Measurements from ENCODE around the gene DLGAP4. TPM values are rescaled to one million over a fixed set of nuclear protein-coding genes. Genes with fewer than 3 reads are reported as not detected.
A peak's percentile ranks its signal among the peaks of the same experiment; 100 is the strongest.

DLGAP4 gene
- total RNA-seq, 2 experiments from 2014 or later = 40.2 to 44.2 TPM

DNA sequence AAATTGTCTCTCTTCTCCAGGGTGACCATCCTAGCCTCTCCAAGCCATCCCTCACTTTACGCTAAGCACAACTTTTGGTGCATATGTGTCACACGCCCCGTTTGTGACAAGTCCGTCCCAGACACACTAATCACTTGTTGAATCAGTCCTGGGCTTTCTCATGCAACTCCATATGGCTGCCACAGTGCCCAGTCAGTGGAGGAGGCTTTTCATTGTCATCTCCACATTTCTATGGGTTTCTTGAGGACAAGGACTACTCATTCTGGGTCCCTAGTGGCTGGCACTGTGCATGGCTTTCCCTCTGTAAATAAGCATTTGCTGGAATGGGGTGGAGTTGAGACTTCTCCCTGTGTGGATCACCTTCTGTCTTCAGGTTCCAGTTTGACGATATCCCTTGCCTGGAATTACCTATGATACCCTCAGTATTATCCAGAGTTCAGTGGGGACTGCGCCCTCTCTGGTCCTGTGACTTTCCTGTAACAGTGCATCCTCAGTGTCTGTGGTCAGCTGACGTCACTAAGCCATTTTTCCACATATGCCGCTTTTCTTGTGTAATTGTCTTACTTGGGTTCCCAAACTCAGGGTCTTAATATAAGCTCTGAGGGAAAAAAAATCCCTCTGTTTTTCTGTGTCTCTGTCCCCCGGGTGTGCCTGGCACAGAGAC, 175.4 kb downstream of the DLGAP4 start:
- Mint-ChIP-seq H3K4me3 (no peak overlapping the region), H3K9me3 (no peaks in the 10 kb centered on the region), H3K4me1 (peaks cover 15% of the 10 kb centered on the region), H3K27ac (no peak overlapping the region), H3K27me3 (no peaks in the 10 kb centered on the region), H3K36me3 (ENCODE audit: low read depth) (peaks cover 2% of the 10 kb centered on the region)
- ChIA-PET CTCF (interaction anchor here (0.6 kb wide), 1 partner anchor 30 kb away, joined by 3 read pairs; no protein-coding TSS in a partner anchor), POLR2A (interaction anchor here (1.7 kb wide), 1 partner anchor 11 kb away, joined by 6 read pairs; no protein-coding TSS in a partner anchor)
- DNase-seq = no peak

DNA sequence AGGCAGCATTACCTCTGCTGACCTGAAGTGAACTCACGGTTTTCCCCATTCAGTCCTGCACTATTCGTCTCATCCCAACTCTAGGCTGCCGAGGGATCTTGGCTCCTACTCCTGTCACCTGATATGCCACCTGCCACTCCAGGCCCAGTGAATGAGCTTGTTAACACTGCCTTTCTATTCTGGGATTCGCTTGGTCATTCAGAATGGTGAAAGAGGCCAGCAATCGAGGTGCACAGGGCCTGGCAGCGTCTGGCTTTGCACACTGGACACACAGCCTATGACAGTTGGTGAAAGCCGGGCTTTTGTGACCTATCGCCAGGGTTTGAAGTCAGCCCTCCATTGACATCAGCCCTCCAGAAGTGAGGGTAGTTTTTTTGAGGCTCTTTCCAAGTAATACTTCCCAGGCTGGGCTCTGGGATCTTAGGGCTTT, 175.9 kb downstream of the DLGAP4 start:
- Mint-ChIP-seq H3K36me3 (ENCODE audit: low read depth) (peaks cover 2% of the 10 kb centered on the region), H3K4me1 (peaks cover 15% of the 10 kb centered on the region), H3K4me3 (no peak overlapping the region), H3K27ac (no peak overlapping the region), H3K9me3 (no peaks in the 10 kb centered on the region), H3K27me3 (no peaks in the 10 kb centered on the region)
- no peak for DNase-seq
- POLR2A ChIA-PET = no interaction called here
- CTCF ChIA-PET = no interaction called here

DNA sequence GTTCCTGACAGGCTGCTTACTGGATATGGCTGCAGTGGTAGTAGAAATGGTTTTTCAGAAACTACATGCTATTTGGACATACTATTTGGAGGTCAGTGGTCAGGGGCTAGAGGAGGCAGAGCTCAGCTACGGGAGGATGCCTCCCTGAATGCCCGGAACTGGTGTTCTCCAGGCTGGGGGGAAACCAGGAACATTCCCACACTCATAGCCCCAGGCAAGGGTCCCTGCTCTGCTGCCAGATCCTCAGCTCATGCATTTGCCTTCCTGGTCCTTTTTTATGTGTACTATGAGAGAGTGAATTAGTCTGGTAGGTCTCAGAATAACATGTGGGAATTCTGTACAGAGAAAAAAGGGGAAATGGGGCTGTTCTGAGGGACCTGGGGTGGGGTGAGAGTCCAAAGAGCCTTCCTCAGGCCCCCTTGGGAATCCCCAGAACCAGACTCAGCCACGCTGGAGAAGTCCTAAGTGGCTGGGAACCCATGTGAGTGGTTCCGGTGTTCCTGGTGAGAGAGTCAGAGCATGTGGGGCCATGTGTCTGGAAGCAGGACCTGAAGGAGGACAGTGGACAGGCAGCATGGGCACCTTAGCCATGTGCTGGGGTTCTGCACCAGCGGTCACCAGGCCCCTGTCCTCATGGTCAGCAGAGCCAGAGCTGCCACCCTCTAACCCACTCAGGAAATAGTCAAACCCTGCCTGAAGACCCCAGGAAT, 177.2 kb downstream of the DLGAP4 start:
- ChIA-PET CTCF (no interaction called here), POLR2A (interaction anchor here (0.9 kb wide), 1 partner anchor 9 kb away, joined by 3 read pairs; no protein-coding TSS in a partner anchor)
- Mint-ChIP-seq H3K36me3 (ENCODE audit: low read depth) (no peaks in the 10 kb centered on the region), H3K4me3 (no peak overlapping the region), H3K4me1 (peaks cover 15% of the 10 kb centered on the region), H3K27me3 (no peaks in the 10 kb centered on the region), H3K9me3 (no peaks in the 10 kb centered on the region), H3K27ac (no peak overlapping the region)
- no peak for DNase-seq

DNA sequence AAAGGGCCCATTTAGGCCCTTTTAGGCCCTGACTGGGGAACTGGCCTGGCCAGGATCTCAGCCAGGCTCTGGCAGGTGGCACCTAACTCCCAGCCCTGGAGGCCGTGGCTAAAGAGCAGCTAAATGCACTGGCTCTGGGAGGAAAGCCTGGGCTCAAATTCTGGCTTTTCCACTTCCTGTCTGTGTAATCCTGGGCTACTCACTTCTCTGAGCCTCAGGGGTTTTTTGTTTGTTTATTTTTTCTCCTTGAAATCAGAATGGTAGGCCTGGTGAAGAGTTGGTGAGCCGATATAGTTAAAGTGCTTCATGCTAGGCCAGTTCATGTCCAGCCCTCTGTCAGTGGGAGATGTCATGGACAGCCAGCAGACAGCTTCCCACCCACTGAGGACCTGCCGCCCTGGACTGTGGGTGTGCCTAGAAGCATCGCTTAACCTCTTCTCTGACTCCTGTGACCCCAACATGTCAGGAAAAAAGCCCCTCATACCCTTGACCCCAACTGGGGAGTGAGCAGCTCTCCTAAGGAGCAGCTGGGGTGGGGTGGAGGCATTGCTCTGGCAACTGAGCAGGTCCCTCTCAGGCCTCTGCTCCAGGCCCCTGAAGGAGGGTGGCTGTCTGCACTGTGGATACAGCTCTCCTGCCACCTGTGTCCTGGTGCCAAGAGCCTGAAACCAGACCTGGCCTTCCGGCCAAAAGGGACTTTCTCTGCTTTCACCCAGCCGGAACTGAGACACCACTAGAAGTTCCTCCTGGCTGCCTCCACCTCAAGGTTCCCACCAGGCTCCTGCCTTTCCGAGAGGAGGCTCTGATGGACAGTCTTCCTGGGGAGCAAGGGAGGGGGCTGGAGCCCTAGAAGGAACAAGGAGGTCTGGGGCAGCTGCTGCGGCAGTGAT, 178.0 kb downstream of the DLGAP4 start:
- no peak overlapping the region for H3K27ac Mint-ChIP-seq
- POLR2A ChIA-PET = no interaction called here

DNA sequence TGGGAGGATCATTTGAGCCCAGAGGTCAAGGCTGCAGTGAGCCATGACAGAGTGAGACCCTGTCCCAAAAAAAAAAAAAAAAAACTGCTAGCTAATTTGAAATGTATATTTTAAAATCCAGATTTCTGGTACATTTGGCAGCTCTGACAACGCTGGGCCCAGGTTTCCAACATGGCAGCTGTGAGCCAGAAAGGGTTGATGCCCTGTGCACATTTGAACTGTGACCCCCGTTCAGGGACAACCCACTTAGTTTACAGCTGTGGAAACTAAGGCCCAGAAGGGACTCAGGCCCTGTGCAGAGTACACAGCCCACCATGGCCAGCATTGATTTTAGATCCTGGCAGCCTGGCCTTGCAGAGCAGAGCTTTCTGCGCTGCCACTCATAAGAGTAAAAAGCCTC, 179.1 kb downstream of the DLGAP4 start:
- POLR2A ChIA-PET = interaction anchor here (1.3 kb wide), 2 partner anchors 12 to 20 kb away, joined by 3 read pairs; no protein-coding TSS in a partner anchor
- no peak for DNase-seq
- Mint-ChIP-seq H3K9me3 (no peaks in the 10 kb centered on the region), H3K4me1 (peaks cover 12% of the 10 kb centered on the region), H3K36me3 (ENCODE audit: low read depth) (no peaks in the 10 kb centered on the region), H3K27ac (no peak overlapping the region), H3K4me3 (no peak overlapping the region), H3K27me3 (no peaks in the 10 kb centered on the region)
- CTCF ChIA-PET = interaction anchor here (0.6 to 1.0 kb wide), 3 partner anchors 12 to 110 kb away, joined by 3 to 5 read pairs (median 3); no protein-coding TSS in a partner anchor

More for the DNA sequence above, 178.0 kb downstream of the DLGAP4 start:
- peaks cover 17% of the 10 kb centered on the region for H3K4me1 Mint-ChIP-seq
- H3K4me3 Mint-ChIP-seq = no peak overlapping the region
- CTCF ChIA-PET = no interaction called here
- H3K27me3 Mint-ChIP-seq = no peaks in the 10 kb centered on the region
- no peaks in the 10 kb centered on the region for H3K36me3 Mint-ChIP-seq (ENCODE audit: low read depth)
- H3K9me3 Mint-ChIP-seq = no peaks in the 10 kb centered on the region
- DNase-seq = no peak

DNA sequence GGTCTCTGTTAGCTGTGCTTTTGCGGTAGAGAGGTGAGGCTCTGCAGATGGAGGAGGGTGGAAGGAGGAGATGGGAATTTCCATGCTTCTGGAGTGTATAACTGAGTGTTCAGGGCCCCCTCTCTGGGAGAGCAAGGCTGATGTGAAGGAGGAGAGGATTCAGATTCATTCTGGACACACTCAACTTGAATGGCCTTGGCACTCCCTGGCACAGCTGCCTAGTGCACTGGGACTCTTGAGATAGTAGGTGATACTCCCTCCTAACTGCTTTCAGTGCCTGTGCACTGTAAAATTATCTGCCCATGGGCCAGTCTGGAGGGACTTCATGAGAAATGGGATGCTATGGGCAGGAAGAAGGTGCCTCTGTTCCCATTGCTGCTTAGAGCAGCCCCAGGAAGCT, 180.9 kb downstream of the DLGAP4 start:
- Mint-ChIP-seq H3K9me3 (no peaks in the 10 kb centered on the region), H3K36me3 (ENCODE audit: low read depth) (no peaks in the 10 kb centered on the region), H3K4me3 (no peak overlapping the region), H3K27ac (no peak overlapping the region), H3K4me1 (peaks cover 20% of the 10 kb centered on the region), H3K27me3 (no peaks in the 10 kb centered on the region)
- ChIA-PET CTCF (interaction anchor here (0.6 kb wide), 1 partner anchor 51 kb away, joined by 3 read pairs; no protein-coding TSS in a partner anchor), POLR2A (no interaction called here)
- DNase-seq = no peak

DNA sequence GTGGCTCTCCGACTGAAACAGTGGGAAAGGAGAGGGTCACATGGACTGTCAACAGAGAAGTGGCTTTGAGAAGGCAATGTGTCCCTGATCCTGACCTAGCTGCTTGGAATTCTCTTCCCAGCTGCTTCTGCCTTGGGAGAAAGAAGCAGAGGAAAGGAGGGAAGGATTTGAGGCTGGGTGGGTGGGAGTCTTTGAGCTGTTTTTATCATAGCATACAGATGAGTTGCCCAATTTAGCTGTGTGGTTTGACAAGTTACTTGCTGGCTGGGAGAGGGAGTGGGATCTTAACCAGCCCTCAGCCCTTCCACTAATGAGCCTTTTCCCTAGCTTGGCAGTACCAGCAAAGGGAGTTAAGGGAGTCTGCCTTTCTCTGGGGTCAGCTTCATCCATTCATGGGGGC, 184.1 kb downstream of the DLGAP4 start:
- ChIA-PET POLR2A (interaction anchor here (0.7 to 2.6 kb wide), 4 partner anchors 17 to 116 kb away, joined by 3 to 16 read pairs (median 3); partner anchors contain the start of gene RAB5IF), CTCF (interaction anchor here (1.2 to 1.5 kb wide), 2 partner anchors 28 to 105 kb away, joined by 3 read pairs; no protein-coding TSS in a partner anchor)
- H3K27ac Mint-ChIP-seq = no peak overlapping the region
- H3K4me1 Mint-ChIP-seq = peaks cover 40% of the 10 kb centered on the region
- no peaks in the 10 kb centered on the region for H3K9me3 Mint-ChIP-seq
- H3K36me3 Mint-ChIP-seq (ENCODE audit: low read depth) = no peaks in the 10 kb centered on the region
- no peaks in the 10 kb centered on the region for H3K27me3 Mint-ChIP-seq
- no peak overlapping the region for H3K4me3 Mint-ChIP-seq
- no peak for DNase-seq

DNA sequence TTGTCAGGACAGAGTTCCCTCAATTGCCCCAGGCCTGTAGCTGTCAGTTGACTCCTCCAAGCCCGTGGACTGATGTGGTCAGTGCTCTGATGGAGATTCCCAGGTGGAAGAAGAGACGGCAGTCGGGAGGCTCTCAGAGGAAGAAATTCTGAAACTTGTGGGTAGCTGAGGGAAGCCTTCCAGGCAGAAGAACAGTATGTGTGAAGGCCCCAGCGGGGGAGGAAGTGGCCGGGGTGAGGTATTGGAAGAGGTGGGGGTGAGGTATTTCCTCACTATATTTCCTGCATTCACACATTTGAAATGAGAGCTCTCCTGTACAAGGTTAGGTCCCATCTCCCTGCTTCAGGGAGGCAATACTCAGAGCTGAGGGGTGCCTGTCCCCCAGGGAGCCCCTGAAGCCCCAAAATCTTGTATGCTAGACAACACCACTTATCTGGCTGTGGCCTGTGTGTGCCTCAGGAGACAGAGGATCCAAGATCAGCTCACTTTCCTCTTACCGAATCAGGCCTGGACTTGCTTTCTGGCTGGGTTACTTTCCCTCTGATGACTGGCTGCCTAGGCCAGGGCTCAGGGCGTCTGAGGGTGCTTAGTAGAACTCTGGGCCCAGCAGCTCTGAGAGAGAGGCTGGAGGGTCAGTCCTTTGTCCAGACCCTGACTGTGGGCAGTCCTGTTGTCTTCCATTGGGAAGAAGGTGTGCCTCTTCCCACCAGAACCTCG, 185.9 kb downstream of the DLGAP4 start:
- Mint-ChIP-seq H3K4me1 (peaks cover 40% of the 10 kb centered on the region), H3K27ac (peak overlapping the region; percentile 89), H3K27me3 (no peaks in the 10 kb centered on the region), H3K9me3 (no peaks in the 10 kb centered on the region), H3K36me3 (ENCODE audit: low read depth) (peaks cover 2% of the 10 kb centered on the region), H3K4me3 (peak overlapping the region; percentile 21)
- ChIA-PET POLR2A (interaction anchor here (0.7 to 2.6 kb wide), 12 partner anchors 9 to 255 kb away, joined by 3 to 20 read pairs (median 5); partner anchors contain the start of genes RAB5IF and TGIF2), CTCF (interaction anchor here (0.5 to 2.6 kb wide), 16 partner anchors 9 to 334 kb away, joined by 3 to 10 read pairs (median 4); partner anchors contain the start of genes DSN1 and RAB5IF)
- peak; percentile 79 for DNase-seq

DNA sequence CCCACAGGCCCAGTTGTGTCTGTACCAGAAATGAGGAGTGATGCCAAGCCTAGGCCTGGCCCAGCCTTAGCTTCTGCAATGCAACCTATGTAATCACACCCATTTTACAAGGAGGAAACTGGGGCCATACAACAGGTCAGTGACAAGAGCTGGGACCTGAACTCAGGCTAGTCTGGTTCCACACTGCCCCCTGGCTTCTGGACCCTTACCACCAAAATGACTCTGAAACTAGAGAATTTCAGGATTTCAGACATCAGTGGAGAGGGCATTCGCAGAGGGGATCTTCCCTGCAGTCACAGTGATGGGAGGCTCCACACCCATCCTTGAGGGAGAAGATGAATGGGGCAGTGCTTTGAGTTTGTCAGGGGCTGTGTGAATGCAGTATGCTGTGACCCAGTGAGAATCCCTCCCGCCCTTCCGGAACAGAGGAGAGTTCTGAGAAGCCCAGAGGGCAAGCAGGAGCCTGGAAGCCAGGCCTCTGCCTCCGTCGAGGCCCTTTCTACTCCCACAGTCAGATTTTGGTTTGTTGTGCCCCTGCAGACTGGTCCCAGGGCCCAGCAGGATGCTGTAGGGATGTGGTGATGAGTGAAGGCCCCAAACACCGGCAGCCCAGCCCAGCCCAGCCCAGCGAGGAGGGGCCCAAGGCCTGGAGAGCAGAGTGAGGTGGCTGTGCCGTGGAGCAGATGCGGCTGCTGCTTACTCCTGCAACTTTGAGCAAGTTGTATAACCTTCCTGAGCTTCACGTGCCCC, 187.1 kb downstream of the DLGAP4 start:
- Mint-ChIP-seq H3K4me3 (no peak overlapping the region), H3K27me3 (no peaks in the 10 kb centered on the region), H3K4me1 (peaks cover 40% of the 10 kb centered on the region), H3K27ac (peak overlapping the region; percentile 34), H3K36me3 (ENCODE audit: low read depth) (peaks cover 3% of the 10 kb centered on the region), H3K9me3 (no peaks in the 10 kb centered on the region)
- DNase-seq = peak; percentile 35
- ChIA-PET CTCF (interaction anchor here (0.6 to 2.6 kb wide), 12 partner anchors 13 to 1714 kb away, joined by 3 to 10 read pairs (median 4); no protein-coding TSS in a partner anchor), POLR2A (interaction anchor here (1.4 to 2.5 kb wide), 6 partner anchors 13 to 112 kb away, joined by 4 to 20 read pairs (median 7); partner anchors contain the start of gene RAB5IF)

DNA sequence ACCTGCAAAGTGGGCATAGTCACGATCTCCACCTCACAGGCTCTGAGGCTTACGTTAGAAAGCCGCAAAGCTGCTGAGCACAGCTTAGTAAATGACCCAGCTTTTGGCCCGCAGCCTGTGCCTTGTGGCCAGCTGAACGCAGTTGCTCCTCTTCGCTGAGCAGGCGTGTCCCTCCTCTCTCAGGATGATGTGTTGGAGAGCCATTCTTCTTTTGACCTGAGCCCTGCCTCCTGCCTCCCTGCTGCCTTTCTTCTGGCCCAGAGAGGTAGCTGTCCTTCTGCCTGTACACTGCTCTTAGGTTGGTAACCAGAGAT, 187.6 kb downstream of the DLGAP4 start:
- Mint-ChIP-seq H3K27ac (peak overlapping the region; percentile 21), H3K27me3 (no peaks in the 10 kb centered on the region), H3K4me3 (no peak overlapping the region), H3K36me3 (ENCODE audit: low read depth) (peaks cover 5% of the 10 kb centered on the region), H3K9me3 (no peaks in the 10 kb centered on the region), H3K4me1 (peaks cover 40% of the 10 kb centered on the region)
- ChIA-PET CTCF (interaction anchor here (0.6 to 2.6 kb wide), 5 partner anchors 13 to 291 kb away, joined by 3 to 8 read pairs (median 4); no protein-coding TSS in a partner anchor), POLR2A (no interaction called here)
- no peak for DNase-seq

DNA sequence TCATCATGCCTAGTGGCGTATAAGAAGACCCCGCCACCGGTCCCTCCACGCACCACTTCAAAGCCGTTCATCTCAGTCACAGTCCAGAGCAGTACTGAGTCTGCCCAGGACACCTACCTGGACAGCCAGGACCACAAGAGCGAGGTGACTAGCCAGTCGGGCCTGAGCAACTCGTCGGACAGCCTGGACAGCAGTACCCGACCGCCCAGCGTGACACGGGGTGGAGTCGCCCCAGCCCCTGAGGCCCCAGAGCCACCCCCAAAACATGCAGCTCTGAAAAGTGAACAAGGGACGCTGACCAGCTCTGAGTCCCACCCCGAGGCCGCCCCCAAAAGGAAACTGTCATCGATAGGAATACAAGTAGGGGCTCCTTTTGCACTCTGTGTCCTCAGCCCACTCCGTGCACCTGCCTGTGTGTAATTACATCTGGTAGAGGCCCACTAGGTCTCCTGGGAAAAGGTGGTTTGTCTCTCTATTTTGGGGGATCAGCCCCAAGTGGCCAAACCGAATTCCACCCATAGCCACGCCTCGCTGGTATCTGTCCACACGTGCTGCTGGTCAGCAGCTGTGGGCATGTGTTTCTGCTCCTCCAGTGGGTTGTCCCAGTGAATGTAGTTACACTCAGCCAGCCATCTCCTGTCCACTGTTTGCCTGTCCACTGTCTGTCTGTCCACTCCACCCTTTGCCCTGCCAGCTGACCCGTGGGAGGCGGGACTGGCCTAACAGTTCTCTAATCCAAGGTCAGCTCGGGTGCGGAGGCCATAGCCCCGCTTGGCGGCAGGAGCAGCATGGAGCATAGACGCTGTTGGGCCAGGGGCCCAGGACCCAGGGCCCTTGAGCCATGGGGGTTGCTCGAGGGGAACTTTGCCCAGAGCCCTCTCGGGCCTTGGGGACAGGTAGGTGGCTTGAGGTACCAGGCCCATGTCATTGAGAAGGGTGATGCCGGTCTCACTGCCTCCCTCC, 190.8 kb downstream of the DLGAP4 start:
- Mint-ChIP-seq H3K27me3 (no peaks in the 10 kb centered on the region), H3K36me3 (ENCODE audit: low read depth) (peaks cover 11% of the 10 kb centered on the region), H3K4me1 (peaks cover 23% of the 10 kb centered on the region), H3K4me3 (no peak overlapping the region), H3K27ac (no peak overlapping the region), H3K9me3 (no peaks in the 10 kb centered on the region)
- DNase-seq = no peak
- ChIA-PET CTCF (interaction anchor here (1.4 kb wide), 1 partner anchor 30 kb away, joined by 3 read pairs; no protein-coding TSS in a partner anchor), POLR2A (no interaction called here)

Measured in activated CD4-positive, alpha-beta memory T cell treated with anti-CD3 and anti-CD28 coated beads, Interleukin-2, amount 10 ng/mL, durations not matched to agents 7 days and 5 days (primary cell).